ENCODE results near the gene TMEM132E.
A peak's percentile ranks its signal among the peaks of the same experiment; 100 is the strongest.

Gene TMEM132E

DNA sequence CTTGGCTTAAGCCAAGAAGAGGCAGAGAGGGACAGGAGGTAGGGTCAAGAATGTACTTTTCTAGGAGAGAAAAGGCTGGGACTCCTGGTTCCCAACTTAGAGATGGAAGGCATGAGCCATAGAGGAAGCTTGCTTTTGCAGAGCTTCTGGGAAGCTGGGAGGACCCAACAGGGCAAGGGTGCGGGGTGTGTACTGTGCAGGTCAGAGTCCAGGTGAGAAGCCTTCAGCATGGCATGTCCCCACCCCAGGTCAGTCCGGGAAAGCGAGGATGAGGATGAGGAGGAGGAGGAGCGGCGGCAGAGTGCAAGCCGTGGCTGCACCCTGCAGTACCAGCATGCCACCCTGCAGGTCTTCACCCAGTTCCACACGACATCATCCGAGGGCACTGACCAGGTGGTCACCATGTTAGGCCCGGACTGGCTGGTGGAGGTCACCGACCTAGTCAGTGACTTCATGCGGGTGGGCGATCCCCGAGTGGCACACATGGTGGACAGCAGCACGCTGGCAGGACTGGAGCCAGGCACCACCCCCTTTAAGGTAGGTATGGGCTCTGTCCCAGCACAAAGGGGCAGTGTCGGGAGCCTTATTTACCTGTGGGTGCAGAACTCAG is 55.3 kb downstream of the TMEM132E start:
- no peak for DNase-seq (ENCODE audit: low read depth)

DNA sequence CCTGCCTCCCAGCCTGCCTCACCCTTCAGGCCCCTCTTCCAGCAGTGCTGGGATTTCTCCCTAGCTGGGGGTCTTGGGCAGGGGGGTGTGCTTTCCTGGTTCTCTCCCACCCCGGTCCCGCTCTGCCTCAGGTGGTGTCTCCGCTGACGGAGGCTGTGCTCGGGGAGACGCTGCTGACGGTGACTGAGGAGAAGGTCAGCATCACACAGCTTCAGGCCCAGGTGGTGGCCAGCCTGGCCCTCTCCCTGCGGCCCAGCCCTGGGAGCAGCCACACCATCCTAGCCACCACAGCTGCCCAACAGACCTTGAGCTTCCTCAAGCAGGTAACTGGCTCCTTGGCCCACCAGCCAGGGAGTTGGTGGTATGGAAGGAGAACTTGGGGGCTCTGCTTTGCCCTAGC is 56.5 kb downstream of the TMEM132E start:
- DNase-seq (ENCODE audit: low read depth): no peak

DNA sequence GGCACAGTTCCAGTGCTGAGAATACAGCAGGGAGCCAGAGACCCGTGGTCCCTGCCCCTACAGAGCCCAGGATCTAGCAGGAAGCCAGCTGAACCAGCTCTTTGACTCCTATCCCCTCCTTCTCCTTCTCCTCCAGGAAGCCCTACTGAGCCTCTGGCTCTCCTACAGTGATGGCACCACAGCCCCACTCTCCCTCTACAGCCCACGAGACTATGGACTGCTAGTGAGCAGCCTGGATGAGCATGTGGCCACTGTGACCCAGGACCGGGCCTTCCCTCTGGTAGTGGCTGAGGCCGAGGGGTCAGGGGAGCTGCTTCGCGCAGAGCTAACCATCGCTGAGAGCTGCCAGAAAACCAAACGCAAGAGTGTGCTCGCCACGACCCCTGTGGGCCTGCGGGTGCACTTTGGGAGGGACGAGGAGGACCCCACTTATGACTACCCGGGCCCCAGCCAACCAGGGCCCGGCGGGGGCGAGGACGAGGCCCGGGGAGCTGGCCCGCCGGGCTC is 57.7 kb downstream of the TMEM132E start:
- DNase-seq (ENCODE audit: low read depth): no peak

DNA sequence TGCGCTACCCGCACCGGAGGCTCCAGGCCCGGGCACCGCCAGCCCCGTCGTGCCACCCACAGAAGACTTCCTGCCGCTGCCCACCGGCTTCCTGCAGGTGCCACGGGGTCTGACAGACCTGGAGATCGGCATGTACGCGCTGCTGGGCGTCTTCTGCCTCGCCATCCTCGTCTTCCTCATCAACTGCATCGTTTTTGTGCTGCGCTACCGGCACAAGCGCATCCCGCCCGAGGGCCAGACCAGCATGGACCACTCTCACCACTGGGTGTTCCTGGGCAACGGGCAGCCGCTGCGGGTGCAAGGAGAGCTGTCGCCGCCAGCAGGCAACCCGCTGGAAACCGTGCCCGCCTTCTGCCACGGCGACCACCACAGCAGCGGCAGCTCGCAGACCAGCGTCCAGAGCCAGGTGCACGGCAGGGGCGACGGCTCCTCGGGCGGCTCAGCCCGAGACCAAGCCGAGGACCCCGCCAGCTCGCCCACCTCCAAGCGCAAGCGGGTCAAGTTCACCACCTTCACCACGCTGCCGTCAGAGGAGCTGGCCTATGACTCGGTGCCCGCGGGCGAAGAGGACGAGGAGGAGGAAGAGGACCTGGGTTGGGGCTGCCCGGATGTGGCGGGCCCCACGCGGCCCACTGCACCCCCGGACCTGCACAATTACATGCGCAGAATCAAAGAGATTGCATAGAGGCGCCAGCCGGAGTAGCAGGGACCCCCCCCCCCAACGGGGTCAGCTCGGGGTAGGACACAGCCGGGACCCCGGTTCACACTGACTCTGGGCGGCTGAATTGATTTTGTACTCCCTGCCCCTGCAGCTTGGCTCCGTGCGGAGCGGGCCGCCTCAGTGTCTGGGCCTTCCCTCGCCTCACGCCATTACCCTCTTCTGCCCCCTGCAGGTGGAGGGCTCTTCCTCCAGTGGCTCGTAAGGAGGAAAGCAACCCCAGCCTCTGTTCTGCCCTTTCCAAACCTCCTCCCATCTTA is 58.5 kb downstream of the TMEM132E start:
- DNase-seq (ENCODE audit: low read depth): peak; percentile 67

DNA sequence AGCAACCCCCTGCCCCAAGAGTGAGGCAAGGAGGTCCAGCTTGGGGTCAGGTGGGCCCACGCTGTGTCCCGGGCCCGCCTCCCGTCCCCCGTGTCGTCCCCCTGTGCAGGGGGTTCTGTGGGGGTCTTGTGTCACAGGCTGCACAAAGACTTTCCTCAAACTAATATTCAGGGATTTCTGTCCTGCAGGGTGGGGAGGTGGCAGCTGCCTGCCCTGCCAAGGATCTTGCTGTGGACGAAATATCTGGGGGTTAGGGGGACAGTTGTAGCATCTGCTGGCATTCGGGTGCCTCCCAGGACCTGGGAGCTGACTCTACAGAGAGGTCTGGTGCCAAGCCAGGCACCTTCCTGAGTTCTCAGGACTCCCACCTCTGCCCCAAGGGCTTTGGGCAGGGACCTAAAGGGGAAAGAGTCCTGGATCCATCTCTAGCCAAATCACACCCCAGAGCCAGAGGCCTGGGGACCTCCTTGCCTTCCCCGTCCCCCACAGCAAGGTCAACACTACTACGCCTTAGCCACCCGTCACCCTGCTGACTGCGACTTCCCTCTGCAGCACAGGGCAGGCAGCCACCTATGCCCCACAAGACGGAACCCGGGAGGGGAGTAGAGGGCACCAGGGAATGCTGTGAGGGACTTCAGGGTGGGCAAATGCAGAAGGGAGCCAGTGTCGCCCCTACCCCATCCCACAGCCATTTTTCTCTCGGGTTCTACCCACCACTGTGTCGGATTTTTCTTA is 59.3 kb downstream of the TMEM132E start:
- DNase-seq (ENCODE audit: low read depth): no peak

DNA sequence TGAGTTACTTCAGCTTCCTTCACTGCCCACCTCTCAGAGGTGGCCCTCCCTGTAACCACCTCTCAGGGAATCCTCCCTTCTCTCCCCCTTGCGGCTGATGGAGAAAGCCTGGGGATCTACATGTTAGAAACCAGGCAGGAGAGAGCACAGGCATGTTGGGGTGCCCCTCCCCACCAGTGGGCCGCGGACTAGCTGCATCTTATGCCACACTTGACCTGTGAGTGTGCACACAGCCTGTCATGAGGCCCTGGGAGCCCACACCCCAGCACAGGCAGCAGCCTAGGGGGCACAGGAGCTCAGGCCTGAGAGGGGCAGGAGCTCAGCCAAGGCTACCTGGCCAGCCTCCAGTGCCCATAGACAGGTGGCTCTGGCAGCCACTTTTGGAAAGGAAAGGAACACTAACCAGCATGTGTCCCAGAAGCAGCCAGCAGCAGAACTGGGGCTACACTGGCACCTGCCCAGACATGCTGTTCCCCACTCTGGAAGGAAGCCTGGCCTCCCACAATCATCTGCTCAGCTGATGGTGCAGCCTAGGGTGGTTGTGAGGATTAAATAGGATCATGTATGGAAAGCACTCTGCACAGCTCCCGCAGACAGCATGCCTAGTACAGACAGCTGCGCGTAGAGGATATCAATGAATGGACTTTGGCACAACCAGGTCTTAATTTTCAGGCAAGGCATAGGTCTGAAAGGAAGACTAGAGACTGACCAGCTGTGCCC is 60.5 kb downstream of the TMEM132E start:
- DNase-seq (ENCODE audit: low read depth): no peak

DNA sequence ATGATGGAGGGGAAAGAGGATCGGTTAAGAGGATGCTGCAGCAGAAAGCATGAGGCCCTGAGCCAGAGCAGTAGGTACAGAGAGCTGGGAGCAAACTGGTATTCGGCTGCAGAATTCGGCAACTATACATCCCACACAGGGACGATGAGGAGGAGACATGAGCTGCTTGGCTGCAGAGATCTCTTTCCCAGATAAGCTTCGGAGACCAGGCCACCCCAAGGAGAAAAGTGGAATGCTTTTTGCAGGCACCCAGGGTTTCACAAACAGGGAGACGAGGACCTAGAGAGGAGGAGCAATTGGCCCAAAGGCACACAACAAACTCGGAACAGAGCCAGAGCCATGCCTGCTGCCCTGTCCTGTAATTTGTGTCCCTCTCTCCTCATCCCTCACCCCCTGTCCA is 62.0 kb downstream of the TMEM132E start:
- DNase-seq (ENCODE audit: low read depth): no peak

DNA sequence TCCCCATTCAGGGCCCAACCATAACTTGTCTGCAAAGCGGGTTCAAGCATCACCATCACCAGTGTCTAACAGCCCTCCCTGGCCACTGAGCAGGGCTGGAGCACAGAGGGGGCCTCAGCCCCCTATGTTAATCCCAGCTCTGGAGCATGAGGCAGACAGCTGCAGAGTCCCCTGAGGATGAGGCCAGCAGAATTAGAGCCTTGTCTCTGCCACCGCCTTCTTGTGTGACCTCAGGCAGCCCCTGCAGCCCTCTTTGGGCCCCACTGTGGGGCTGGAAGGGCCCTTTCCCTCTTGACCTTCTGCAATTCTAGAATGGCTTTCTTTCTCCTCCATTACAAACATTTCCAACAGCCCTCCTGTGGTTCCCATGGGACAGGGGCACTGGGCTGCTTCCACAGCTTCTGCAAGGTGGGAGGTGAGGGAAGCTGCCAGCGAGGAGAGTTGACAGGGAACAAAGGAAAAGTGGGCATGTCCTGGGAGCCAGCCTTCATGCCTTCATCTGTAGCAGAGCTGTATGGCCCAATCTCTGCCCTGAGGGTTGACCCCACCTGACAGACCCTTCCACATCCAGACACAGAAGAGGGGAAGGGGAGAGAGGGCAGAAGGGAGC is 65.7 kb downstream of the TMEM132E start:
- no peak for DNase-seq (ENCODE audit: low read depth)

DNA sequence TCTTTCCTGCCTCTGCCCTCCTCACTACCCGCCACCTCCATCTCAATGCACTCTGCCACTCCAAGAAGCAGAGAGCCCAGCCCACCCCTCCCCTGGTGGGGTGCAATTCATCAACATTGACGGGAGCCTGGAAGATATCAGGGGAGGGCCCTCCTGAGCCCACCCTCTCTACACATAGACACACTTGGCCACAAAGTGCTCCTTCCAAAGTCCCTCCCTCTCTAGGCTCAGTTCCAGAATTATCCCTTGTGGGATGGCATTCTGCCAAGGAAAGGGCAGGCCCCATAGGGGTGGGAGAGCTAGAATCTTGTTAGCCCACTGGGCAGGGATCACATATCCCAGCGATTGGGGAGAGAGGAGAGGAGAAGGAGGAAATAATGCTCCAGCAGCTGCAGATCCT is 66.2 kb downstream of the TMEM132E start:
- DNase-seq (ENCODE audit: low read depth): no peak

DNA sequence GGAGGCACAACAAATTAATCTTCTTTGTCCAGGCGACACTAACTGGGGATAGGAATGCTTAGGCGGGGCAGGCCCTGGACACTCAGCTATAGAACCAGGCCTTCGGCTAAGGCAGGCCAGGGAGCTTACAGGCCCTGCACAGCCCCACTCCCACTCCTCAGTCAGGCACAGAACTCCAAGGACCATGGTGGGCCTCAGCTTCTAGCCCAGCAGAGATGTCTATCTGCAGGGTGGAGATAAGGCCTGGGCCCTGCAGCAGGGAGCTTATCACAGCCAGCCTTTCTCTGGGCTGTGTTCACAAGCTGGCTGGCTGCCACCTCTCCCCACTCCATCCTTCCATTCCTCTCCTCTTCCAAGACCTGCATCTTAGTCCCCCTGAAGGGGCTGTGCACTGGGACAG is 68.1 kb downstream of the TMEM132E start:
- no peak for DNase-seq (ENCODE audit: low read depth)

DNA sequence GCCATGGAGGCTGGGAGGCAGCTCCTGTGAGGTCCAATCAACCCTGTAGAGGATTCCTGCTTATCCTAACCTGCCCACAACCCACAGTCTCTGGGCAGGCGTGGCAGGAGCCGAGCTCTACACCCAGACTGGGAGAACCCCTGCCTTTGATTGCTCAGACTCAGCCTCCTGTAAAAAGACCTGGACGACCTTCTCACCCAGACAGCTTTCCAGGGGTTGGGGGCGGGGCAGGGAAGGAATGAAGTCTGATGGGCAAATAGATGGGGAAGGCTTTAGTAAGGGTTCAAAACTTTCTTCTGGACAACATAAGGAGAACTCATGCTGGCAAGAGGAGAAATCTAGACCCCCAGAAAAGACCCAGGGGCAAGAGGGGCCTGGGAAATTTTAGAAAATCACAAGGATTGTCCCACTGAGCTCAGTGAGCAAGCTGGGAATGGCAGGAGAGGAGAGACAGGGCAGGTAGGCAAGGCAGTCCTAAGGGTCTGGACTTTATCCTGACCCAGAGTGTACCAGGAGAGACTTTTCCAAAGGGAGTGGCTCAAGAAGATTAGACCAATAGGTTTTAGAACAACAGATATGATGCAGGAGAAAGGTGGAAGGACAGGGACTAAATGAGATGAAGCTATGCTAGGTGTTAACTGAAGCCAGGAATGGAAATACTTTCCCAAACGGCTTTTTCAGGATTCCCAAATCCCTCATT is 70.8 kb downstream of the TMEM132E start:
- no peak for DNase-seq (ENCODE audit: low read depth)

DNA sequence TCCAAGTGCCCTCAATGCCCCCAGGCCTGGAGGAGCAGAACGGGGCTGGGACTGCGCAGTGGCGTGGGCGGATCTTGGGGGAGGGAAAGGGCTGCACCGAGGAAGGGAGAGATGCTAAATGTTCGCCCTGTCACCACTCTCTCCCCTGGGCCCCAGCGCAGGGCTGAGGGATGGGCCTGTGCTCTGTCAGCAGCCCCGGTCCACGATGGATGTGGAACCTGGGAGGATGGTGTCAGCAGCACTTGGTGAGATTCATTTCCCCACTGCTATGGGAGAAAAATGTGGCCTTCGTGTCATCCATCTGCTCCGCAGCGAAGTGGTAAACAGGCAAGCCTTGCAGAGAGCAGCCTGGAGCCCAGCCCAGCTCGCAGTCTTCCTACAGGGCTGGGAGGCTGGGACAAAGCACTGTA is 72.0 kb downstream of the TMEM132E start:
- no peak for DNase-seq (ENCODE audit: low read depth)

DNA sequence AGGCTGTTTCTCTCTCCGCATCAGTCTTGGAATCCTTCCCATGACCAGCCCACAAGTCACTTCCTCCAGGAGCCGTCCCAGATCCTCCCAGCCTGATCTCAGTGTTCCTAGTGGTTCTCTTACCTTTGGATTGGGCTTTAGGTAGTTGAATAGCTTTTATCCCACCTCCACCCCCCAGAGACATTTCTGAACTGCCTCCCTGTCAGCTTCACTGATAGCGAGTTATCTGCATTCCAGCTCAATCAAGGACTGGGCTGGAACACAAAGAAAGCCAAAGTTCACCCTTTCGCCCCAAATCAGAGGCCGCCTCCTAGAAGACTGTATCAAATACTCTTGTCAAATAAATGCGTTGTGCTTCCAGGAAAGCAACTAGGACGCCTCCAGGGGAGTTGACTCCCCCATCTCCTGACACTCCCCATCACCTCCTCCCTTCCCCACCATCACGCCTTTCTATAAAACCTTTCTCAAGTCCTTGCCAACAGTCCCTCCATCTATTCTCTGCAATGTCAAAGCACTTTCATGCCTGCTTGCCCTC is 72.7 kb downstream of the TMEM132E start:
- DNase-seq (ENCODE audit: low read depth): no peak

DNA sequence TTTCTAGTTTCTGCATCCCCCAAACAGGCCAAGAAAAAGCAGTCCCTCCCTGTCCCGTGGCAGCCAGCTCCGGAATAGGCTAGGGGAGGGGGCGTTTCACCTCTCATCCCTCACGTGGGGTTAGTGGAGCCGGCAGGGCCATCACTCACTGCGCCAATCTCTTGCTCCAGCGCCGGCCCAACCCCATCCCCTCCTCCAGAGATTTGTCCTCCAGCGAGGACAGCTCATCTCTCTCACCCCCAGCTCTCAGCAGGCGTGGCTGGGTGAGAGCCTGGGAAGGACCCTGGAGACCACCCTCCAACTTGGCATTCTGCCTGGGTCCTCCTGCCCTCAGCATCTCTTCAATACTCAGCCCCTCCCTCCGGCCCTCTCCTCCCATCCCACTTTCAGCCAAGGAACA is 74.1 kb downstream of the TMEM132E start:
- DNase-seq (ENCODE audit: low read depth): no peak

DNA sequence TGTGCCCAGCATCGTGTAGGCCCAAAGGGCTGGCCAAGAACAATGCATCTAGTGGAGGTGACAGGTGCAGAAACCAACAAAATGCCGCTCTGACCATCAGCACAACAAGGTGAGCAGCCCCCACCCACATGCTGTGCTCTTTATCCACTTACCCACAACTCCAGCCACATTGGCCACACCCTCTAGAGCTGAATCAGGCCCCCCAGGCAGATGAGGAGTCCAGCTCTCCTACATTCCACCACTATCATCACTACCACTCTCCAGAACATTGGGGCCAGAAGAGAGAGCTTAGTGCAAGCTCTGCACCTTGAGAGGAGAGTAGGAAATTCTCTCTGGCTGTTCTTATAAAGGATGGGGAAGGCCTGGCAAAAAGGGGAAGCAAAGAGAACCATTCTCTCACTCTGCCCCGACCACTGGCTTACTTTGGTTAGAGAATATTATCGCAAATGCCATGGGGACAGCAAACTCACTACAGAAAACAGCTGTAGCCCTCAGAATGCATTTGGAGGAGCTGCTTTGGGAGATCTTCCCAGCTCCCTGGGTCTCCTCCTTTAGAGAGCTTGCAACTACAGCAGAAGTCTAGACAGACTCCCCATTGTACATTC is 75.0 kb downstream of the TMEM132E start:
- DNase-seq (ENCODE audit: low read depth): no peak

DNA sequence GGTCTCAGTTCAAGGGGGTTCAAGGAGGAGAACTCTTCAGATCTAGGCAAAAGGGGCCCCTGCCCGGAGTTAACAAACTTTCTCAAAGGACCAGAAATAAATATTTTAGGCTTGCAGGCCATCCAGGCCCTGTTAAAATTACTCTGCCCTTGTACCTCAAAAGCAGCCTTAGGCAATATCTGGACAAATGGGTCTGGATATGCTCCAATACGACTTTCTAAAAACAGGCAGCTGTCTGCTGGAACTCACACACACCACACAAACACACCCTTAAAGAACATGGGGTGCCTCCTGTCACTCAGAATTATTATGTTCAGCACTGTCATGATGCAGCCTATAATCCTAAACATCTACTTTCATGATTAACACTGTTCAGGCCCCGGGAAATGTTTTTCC is 75.5 kb downstream of the TMEM132E start:
- DNase-seq (ENCODE audit: low read depth): no peak

DNA sequence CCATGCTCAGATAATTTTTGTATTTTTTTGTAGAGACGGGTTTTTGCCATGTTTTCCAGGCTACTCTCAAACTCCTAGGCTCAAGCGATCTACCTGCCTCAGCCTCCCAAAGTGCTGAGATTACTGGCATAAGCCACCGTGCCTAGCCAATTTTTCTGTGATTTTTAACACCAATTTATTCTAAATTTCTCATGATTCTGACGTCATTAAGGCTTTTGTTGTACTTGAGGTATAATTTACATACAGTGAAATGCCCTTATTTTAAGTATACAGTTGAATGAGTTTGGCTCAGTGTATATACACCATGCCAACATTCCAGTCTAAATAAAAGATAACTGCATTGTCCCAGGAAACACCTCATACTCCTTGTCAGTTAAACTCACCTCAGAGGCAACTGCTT is 77.4 kb downstream of the TMEM132E start:
- no peak for DNase-seq (ENCODE audit: low read depth)

DNA sequence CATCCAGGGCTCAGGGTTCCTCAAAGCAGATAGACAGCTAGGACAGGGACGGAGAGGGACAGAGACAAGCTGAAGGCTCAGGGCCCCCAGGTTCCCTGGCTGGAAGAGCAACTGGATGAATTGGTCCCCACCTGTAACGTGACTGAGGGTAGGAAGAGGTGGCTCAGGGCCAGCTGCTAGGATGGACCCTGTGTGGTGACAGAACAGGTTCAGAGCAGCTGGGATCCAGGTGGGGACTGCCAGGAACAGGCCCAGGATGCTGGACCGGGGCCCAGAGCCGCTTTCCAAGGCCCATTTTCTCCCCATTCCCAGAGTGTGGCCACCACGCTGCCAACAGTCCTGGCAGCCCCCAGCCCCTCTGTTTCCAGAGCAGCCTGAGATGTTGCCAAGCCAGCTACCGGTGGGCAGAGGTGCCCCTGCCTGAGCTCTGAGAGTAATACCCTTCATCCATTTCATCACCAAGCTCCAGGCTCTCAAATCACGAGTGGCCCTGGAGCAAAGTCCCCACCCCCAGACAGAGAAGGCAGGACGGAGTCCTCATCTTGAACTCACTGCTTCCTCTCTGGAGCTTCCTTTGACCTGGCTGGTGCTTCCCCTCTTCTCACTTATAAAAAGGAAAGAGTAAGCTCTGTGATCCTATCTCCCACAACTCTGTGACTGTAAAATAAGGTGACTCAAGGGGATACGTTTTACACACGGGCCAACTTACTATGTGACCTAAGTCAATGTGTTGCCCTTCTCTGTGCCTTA is 79.6 kb downstream of the TMEM132E start:
- no peak for DNase-seq (ENCODE audit: low read depth)

DNA sequence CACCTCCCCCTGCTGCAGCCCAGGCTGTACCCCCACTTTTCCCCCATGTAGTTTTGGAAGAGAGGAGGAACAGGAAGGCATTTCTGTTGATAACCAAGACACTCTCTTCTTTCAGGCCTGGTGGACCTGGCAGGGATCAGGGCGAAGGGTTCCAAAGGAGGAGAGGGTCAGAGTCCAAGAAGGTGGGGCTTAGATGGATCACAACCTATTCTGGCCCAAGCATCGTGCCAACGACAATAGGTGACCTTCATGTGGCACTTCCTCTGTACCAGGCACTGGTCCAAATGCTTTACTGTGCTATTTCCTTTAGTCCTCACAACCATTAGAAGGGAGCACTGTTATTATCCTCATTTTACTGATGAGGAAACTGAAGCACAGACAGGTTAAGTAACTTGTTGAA is 84.3 kb downstream of the TMEM132E start:
- DNase-seq (ENCODE audit: low read depth): no peak
